ENCODE measurements around the gene CELF4.

CELF4 gene

DNA sequence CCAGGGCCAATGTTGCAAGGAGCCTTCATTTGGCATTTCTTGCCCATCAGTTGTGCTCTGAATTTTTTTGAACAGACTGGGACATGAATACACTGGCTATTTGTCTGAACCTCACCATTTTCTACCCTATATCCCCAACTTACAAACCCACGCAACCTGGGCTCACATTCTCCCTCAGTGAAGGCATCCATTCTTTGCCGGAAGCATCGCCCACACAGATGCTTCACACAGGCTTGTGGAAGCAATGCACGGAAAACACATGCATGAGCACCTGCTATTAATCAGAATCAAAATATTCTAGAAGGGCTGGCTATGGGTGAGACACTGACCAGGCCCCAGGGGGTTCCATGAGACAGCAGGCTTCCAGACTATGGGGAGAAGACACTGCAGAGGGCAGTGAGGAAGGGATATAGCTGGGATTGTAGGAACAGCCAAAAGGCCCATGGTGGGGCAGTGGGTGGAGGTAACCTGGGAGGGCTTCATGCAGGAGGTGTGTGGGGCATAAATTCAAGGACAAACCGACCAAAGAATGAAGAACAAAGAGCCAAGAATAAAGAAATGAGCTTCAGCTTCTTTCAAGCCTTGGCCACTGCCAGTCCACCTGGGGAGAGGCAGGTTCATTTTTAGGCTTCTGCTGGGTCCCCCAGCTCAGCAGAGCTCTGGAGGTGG lies 261.5 kb downstream of the CELF4 start:
- no peak overlapping the region for H3K4me3 ChIP-seq (ENCODE audit: control insufficient read depth, low read depth, low read length)
- TF ChIP-seq, protein P1, sequence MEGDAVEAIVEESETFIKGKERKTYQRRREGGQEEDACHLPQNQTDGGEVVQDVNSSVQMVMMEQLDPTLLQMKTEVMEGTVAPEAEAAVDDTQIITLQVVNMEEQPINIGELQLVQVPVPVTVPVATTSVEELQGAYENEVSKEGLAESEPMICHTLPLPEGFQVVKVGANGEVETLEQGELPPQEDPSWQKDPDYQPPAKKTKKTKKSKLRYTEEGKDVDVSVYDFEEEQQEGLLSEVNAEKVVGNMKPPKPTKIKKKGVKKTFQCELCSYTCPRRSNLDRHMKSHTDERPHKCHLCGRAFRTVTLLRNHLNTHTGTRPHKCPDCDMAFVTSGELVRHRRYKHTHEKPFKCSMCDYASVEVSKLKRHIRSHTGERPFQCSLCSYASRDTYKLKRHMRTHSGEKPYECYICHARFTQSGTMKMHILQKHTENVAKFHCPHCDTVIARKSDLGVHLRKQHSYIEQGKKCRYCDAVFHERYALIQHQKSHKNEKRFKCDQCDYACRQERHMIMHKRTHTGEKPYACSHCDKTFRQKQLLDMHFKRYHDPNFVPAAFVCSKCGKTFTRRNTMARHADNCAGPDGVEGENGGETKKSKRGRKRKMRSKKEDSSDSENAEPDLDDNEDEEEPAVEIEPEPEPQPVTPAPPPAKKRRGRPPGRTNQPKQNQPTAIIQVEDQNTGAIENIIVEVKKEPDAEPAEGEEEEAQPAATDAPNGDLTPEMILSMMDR (conservative IDR thresholded peaks at IDR 0.05; ENCODE audit: control insufficient read depth, insufficient read depth, low read depth, low read length) = no peak
- no peak for DNase-seq (ENCODE audit: low read depth)

DNA sequence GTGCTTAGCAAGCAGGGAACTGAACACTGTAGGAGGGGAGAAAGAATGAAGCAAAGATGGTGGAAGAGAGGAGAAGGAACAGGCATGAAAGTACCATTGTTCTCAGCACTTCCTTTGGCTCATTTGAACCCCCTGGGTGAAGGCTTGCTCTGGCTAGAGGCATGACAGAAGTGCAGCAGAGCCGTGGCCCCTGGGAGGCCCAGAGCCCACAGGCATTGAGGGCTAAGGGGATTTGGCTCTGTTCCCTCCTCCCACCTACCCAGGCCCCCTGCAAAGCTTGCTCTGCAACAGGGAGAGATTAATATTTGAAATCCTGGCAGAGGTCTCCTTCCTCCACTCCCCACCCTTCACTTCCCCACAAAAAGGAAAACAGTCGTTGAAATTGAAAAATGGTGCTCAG lies 262.6 kb downstream of the CELF4 start:
- no peak for DNase-seq (ENCODE audit: low read depth)
- H3K4me3 ChIP-seq (ENCODE audit: control insufficient read depth, low read depth, low read length) = no peak overlapping the region
- TF ChIP-seq, protein P1 (conservative IDR thresholded peaks at IDR 0.05; ENCODE audit: control insufficient read depth, insufficient read depth, low read depth, low read length) = no peak

DNA sequence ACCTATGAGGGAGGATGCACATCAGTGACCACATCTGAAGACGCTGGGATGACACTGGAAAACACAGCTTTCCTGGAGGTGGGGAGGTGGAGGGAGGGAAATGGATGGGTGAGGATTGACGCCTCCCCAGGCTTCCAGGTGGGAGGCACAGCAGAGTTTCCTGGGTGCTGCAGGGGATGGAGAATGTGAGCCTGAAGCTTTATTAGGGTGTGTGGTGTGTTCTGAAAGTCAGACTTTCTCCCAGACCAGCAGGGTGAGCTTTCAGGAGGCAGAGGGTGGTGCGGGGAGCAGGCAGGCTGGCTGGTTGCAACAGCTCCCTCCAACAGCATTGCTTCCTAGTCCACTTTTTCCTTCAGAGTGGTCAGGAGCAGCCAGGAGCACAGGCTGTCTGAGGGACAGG lies 263.1 kb downstream of the CELF4 start:
- no peak for DNase-seq (ENCODE audit: low read depth)
- H3K4me3 ChIP-seq (ENCODE audit: control insufficient read depth, low read depth, low read length) = no peak overlapping the region
- TF ChIP-seq, protein P1 (conservative IDR thresholded peaks at IDR 0.05; ENCODE audit: control insufficient read depth, insufficient read depth, low read depth, low read length) = no peak

DNA sequence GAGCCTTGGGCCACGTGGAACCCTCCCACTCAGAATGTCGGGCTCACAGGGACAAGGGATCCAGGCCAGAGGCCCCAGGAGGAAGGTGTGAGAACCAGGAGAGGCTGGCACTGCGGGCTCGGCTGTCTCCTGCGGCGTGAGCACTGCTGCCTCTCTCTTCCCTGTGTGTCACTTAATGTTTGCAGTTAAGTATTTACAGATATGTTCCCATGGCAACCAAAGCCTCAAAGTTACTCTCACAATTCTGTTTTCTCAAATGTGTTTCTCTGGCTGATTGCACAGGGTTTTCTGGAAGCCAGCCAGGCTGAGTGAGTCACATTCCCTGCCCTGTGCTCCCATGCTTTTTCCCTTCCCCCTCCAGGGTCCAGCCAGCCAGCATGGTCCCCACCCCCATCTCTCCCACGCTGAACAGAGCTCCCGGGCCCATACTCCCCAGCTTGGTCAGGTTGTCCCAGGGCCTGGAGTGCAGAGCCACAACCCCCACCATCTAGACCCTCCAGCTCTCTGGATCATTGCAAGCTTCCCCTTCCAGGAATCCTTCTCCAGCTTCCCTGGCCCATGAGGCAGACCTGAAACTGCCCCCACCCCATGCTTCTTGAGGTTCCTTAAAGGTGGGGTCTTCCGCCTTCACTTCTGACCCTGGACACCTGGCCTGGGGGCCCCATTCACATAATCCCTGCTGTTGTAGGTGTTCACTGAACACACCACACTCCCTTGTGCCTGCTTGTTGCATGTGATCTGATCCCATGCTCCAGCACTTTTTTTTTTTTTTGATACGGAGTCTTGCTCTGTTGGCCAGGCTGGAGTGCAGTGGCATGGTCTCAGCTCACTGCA lies 265.9 kb downstream of the CELF4 start:
- TF ChIP-seq, protein P1 (conservative IDR thresholded peaks at IDR 0.05; ENCODE audit: control insufficient read depth, insufficient read depth, low read depth, low read length) = no peak
- peak; percentile 96 for DNase-seq (ENCODE audit: low read depth)
- H3K4me3 ChIP-seq (ENCODE audit: control insufficient read depth, low read depth, low read length) = no peak overlapping the region

DNA sequence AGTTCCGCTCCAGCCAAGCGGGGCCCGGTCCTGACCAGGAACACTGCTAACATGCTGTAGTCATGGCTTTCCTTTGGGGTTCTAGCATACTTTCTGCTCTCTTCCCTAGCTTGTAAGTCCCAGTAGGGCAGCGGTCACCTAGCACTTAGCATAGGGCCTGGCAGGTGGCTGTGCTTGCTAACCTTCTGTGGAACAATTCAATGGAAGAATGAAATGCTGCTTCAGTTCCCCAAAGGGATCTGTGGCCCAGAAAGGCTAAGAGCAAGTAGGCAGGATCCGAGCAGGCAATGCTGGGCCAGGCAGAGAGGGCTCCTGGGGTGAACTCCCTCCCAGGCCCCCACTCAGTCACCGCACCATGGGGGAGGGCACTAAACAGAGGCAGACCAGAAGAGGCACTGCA lies 266.8 kb downstream of the CELF4 start:
- DNase-seq (ENCODE audit: low read depth) = no peak
- TF ChIP-seq, protein P1 (conservative IDR thresholded peaks at IDR 0.05; ENCODE audit: control insufficient read depth, insufficient read depth, low read depth, low read length) = no peak
- no peak overlapping the region for H3K4me3 ChIP-seq (ENCODE audit: control insufficient read depth, low read depth, low read length)

DNA sequence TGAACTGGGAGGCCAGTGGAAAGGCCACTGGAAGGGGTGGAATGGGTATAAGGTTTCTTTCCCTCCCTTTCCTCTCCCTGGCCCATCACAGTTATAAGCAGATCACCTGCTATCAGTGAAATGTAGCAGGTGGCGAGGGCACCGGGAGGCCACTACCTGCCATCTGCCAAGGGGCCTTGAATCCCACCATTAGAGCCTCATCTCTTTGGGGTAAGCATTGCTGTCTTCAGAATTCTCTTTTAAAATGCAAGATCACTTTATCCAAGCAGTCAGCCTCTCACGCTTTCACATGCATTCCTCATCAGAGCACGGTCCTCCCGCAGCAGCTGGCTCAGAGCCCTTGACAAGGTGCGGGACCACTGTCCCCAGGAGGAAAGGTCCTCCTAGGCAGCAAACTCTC lies 268.5 kb downstream of the CELF4 start:
- DNase-seq (ENCODE audit: low read depth) = no peak
- TF ChIP-seq, protein P1 (conservative IDR thresholded peaks at IDR 0.05; ENCODE audit: control insufficient read depth, insufficient read depth, low read depth, low read length) = no peak
- no peak overlapping the region for H3K4me3 ChIP-seq (ENCODE audit: control insufficient read depth, low read depth, low read length)

Data from fibroblast of mammary gland (primary cell).